Measurements from ENCODE around the gene FBF1. TPM values are rescaled to one million over a fixed set of nuclear protein-coding genes. Genes with fewer than 3 reads are reported as not detected.

FBF1 gene
- total RNA-seq, 3 donors from 2014 or later, result 5.2 to 13.6 (median 5.5) TPM

- peak; percentile 20 for ATAC-seq
- H3K4me1 ChIP-seq (ENCODE audit: low read depth), result peaks cover 20% of the 10 kb centered on the region
- no peaks in the 10 kb centered on the region for H3K9me3 ChIP-seq
- no peaks in the 10 kb centered on the region for H3K36me3 ChIP-seq (ENCODE audit: low read depth)
- no peak for TF ChIP-seq CTCF (IDR thresholded peaks at IDR 0.05)
- DNase-seq, result peak; percentile 42 to 59 (median 57)
- intact Hi-C loops (cut with DNase I, micrococcal nuclease), result no loop called here
- H3K4me3 ChIP-seq, result peak overlapping the region; percentile 90
These were observed 45.3 kb downstream of the FBF1 start for GRCh38 chr17:75895370-75896155.

DNA sequence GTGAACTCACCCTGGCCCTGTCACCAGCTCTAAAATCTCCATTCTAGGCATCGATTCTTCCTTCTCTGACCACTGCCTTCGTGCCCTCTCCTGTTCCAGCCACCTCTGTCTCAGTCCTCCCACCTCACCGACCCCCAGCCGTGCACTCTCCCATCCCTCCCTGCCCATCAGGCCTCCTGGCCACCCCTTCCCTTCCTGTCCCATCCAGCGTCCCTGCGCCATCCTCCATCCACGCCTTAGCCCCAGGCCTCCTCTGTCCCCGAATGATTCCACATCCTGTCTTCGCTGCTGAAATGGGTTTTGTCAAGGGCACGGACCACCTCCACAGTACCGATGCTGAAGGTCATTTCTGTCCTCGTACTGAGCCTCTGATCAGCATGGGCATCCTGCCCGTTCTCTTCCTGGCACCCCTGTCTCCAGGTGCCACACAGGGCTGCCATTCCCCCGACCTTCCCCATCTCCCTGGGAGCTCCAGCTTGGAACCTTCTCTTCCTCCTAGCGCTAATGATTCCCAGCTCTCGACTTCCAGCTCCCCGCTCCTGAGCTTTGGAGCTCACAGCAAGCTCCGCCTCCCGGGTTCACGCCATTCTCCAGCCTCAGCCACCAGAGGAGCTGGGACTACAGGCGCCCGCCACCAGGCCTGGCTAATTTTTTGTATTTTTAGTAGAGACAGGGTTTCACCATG lies 46.7 kb downstream of the FBF1 start:
- ATAC-seq (no peak), DNase-seq (no peak)
- no peak overlapping the region for H3K4me3 ChIP-seq
- no peak for TF ChIP-seq CTCF (IDR thresholded peaks at IDR 0.05)
- intact Hi-C loops (cut with DNase I, micrococcal nuclease), result no loop called here
- peaks cover 20% of the 10 kb centered on the region for H3K4me1 ChIP-seq (ENCODE audit: low read depth)
- H3K36me3 ChIP-seq (ENCODE audit: low read depth), result no peaks in the 10 kb centered on the region
- no peaks in the 10 kb centered on the region for H3K9me3 ChIP-seq

DNA sequence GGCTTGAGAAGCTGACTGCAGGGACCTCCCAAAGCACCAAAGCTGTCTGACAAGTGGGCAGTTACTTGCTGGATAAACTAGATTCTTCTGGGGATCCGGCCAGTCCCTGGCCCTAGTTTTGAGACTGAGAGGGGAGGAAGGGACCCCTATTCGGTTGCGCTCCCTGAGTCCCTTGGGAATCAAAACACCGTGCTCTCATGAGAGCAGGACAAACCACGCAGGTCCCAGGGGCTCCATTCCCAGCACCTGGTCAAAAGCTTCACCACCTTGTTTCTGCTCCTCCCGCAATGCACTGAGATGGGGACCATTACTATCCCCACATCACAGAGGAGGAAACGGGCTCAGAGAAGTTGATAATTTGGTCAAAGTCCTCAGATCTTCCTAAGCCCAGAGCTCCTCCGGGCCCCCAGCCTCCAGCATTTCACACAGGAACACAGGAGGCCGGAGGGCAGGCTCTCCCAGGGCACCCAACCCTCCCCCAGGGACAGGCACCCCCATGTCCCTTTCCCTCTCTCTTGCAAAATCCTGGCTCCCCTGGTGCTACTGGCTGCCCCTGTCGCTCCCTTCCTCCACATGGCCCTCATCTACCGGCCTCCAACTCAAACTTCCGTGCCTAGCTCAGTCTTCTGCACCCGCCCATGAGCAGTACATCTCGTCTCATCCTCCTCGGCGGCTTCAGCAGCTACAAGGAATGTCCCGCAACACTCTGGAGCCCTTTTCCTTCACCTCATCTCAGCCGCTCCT lies 47.4 kb downstream of the FBF1 start:
- Histone ChIP-seq H3K4me3 (no peak overlapping the region), H3K36me3 (ENCODE audit: low read depth) (no peaks in the 10 kb centered on the region), H3K9me3 (no peaks in the 10 kb centered on the region), H3K4me1 (ENCODE audit: low read depth) (peaks cover 20% of the 10 kb centered on the region)
- intact Hi-C loops (cut with DNase I, micrococcal nuclease), result no loop called here
- ATAC-seq (no peak), DNase-seq (no peak)
- TF ChIP-seq CTCF (IDR thresholded peaks at IDR 0.05), result no peak

DNA sequence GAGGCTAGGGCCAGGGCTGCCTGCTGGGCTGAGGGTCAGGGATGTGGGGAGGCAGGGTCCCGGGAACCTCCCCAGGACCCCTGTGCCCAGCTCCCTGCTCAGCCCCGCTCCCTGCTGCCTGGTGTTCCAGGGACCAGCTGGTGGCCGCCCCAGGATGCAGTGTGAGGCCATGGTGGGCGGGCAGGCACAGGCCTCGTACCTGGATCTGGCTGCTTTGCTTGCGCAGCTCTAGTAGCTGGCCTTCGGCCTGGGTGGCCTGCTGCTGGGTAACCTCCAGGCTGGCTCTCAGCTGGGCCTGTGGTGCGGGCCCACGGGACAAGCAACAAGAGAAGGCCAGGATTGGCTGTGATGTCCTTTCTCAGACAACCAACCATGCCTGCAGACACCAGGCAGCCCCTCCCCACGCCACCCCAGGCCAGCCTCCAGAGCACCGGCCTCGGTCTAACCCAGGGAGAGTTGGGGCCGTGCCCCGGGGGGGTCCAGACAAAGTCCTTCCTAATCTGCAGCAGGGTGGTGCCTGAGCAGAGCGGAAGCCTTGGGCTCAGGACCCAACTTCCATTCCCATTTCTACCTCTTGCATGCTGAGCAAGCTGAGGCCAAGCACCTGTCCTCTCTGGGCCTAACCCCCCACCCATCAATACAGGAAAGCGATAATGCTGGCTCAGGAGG lies 48.2 kb downstream of the FBF1 start:
- Histone ChIP-seq H3K4me1 (ENCODE audit: low read depth) (peaks cover 20% of the 10 kb centered on the region), H3K9me3 (no peaks in the 10 kb centered on the region), H3K36me3 (ENCODE audit: low read depth) (no peaks in the 10 kb centered on the region), H3K4me3 (no peak overlapping the region)
- DNase-seq, result no peak
- no peak for TF ChIP-seq CTCF (IDR thresholded peaks at IDR 0.05)
- intact Hi-C loops (cut with DNase I, micrococcal nuclease), result no loop called here
- ATAC-seq, result no peak

Measured in mucosa of descending colon (tissue), 3 donors.